ENCODE data around the gene DDX4.

Gene DDX4
- long read RNA-seq, result 0 reads

GRCh38 chr5:55737793-55738192 lies at the start of gene DDX4:
Gene DDX4, plus strand, starts transcription at chr5:55738061. Its CDS starts 903 bp downstream, at chr5:55738964.
- H3K27me3 ChIP-seq (ENCODE audit: insufficient read depth, poor library complexity, severe bottlenecking), result no peaks in the 10 kb centered on the region
- no peak for TF ChIP-seq POLR2AphosphoS5 (IDR thresholded peaks at IDR 0.05; ENCODE audit: low read depth)
- no peak for TF ChIP-seq CTCF (IDR thresholded peaks at IDR 0.05; ENCODE audit: insufficient read depth, low read length)
- TF ChIP-seq SPI1 (IDR thresholded peaks at IDR 0.05; ENCODE audit: borderline replicate concordance, low read depth), result no peak
- TF ChIP-seq REST (IDR thresholded peaks at IDR 0.05; ENCODE audit: insufficient replicate concordance, low read depth), result no peak
- TF ChIP-seq GABPA (IDR thresholded peaks at IDR 0.05; ENCODE audit: low read depth), result no peak
- no peak within 1 kb of the TSS for H3K27ac ChIP-seq (replicated peaks)
- DNase-seq (ENCODE audit: low read depth in 1 of 2, low spot score in 1 of 2), result no peak
- no peak within 1 kb of the TSS for H3K4me3 ChIP-seq (replicated peaks; ENCODE audit: insufficient read depth, low read length)

DNA sequence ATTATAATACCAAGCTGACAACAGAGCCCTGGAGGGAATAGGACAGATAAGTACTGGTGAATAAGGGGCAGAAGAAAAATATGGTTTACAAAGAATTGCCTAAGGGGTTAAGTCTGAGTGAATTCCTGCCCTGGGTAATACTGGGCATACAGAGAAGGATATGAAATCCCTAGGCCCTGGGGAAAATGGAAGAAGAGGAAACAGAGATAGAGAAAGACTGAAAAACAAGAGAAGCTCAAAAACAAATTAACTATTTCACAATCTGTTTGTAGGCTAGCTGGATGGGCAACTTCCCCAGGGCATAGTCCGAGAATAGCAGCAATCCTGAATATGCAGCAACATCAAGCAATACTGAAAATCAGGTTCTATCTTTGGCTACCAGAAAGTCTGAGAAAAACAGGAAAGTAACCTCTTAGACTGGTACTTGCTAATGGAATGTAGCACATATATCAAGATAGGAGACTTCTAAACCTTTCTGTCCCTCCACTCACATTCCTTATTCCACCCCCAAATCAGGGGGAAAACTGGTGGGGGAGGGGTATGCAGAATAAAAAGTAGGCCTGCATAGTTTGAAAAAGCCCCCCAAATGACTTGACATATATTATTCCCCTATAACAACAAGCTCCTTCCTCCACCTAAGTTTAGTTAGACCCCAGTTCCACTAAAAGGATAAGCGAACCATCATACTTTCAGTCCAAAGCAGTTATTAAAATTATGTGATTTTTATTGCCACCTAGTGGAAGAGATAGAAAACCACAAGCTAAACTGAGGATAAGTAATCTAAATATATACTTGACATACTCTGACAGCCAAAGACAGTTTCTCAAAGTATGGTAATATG lies 46.4 kb upstream of the DDX4 start:
- peak in 1 of 2 experiments; percentile 1 for DNase-seq (ENCODE audit: low read depth in 1 of 2, low spot score in 1 of 2)
- Histone ChIP-seq H3K4me3 (replicated peaks; ENCODE audit: insufficient read depth, low read length) (no peak overlapping the region), H3K27ac (replicated peaks) (no peak overlapping the region), H3K27me3 (ENCODE audit: insufficient read depth, poor library complexity, severe bottlenecking) (no peaks in the 10 kb centered on the region)
- no peak for TF ChIP-seq GABPA (IDR thresholded peaks at IDR 0.05; ENCODE audit: low read depth)
- no peak for TF ChIP-seq REST (IDR thresholded peaks at IDR 0.05; ENCODE audit: insufficient replicate concordance, low read depth)
- TF ChIP-seq POLR2AphosphoS5 (IDR thresholded peaks at IDR 0.05; ENCODE audit: low read depth), result no peak
- no peak for TF ChIP-seq CTCF (IDR thresholded peaks at IDR 0.05; ENCODE audit: insufficient read depth, low read length)
- TF ChIP-seq SPI1 (IDR thresholded peaks at IDR 0.05; ENCODE audit: borderline replicate concordance, low read depth), result no peak

- TF ChIP-seq GABPA (IDR thresholded peaks at IDR 0.05; ENCODE audit: low read depth) (no peak), CTCF (IDR thresholded peaks at IDR 0.05; ENCODE audit: insufficient read depth, low read length) (no peak), SPI1 (IDR thresholded peaks at IDR 0.05; ENCODE audit: borderline replicate concordance, low read depth) (no peak), REST (IDR thresholded peaks at IDR 0.05; ENCODE audit: insufficient replicate concordance, low read depth) (no peak), POLR2AphosphoS5 (IDR thresholded peaks at IDR 0.05; ENCODE audit: low read depth) (no peak)
- Histone ChIP-seq H3K4me3 (replicated peaks; ENCODE audit: insufficient read depth, low read length) (no peak overlapping the region), H3K27me3 (ENCODE audit: insufficient read depth, poor library complexity, severe bottlenecking) (no peaks in the 10 kb centered on the region), H3K27ac (replicated peaks) (no peak overlapping the region)
- no peak for DNase-seq (ENCODE audit: low read depth in 1 of 2, low spot score in 1 of 2)
Observed at GRCh38 chr5:55692106-55692417, 45.8 kb upstream of the DDX4 start.
